SHP77 (cell line): ENCODE data around the gene NHEJ1.

Experiments used
- DNase-seq, 2 experiments: peaks; one replicate each; lab custom pipeline; 2025; lab: John Stamatoyannopoulos, UW

NHEJ1 gene

GRCh38 chr2:219123356-219124135, 37.1 kb downstream of the NHEJ1 start:
- DNase-seq = no peak

- no peak for DNase-seq
Observed at GRCh38 chr2:219122202-219122980, 38.2 kb downstream of the NHEJ1 start.

- no peak for DNase-seq
Observed at GRCh38 chr2:219120082-219120481, 40.5 kb downstream of the NHEJ1 start.

GRCh38 chr2:219119422-219120043, 41.1 kb downstream of the NHEJ1 start:
- DNase-seq = peak; percentile 53 to 60

- DNase-seq = no peak
Observed at GRCh38 chr2:219118504-219118903, 42.1 kb downstream of the NHEJ1 start.

- DNase-seq = no peak
Observed at GRCh38 chr2:219116776-219117646, 43.6 kb downstream of the NHEJ1 start.

- DNase-seq = no peak
Observed at GRCh38 chr2:219112651-219113338, 47.8 kb downstream of the NHEJ1 start.

GRCh38 chr2:219112062-219112406, 48.6 kb downstream of the NHEJ1 start:
- no peak for DNase-seq

GRCh38 chr2:219111375-219112061, 49.1 kb downstream of the NHEJ1 start:
- peak; percentile 15 to 40 for DNase-seq

GRCh38 chr2:219109471-219109870, 51.1 kb downstream of the NHEJ1 start:
- DNase-seq = no peak

- DNase-seq = no peak
Observed at GRCh38 chr2:219107758-219108157, 52.9 kb downstream of the NHEJ1 start.

GRCh38 chr2:219106251-219106650, 54.4 kb downstream of the NHEJ1 start:
- no peak for DNase-seq

- peak; percentile 21 to 48 for DNase-seq
Observed at GRCh38 chr2:219104107-219105035, 56.2 kb downstream of the NHEJ1 start.

- DNase-seq = no peak
Observed at GRCh38 chr2:219099329-219099728, 61.3 kb downstream of the NHEJ1 start.

GRCh38 chr2:219095406-219095935, 65.1 kb downstream of the NHEJ1 start:
- no peak for DNase-seq

- DNase-seq = no peak
Observed at GRCh38 chr2:219094171-219094570, 66.4 kb downstream of the NHEJ1 start.

- DNase-seq = no peak
Observed at GRCh38 chr2:219090436-219091299, 69.9 kb downstream of the NHEJ1 start.

GRCh38 chr2:219089330-219089729, 71.3 kb downstream of the NHEJ1 start:
- DNase-seq = no peak
